Ascending aorta (tissue), 2 donors: ENCODE measurements around the gene ATF5. TPM values are rescaled to one million over a fixed set of nuclear protein-coding genes. Genes with fewer than 3 reads are reported as not detected.
A peak's percentile ranks its signal among the peaks of the same experiment; 100 is the strongest.

ENCODE experiments used
- DNase-seq, 2 donors: peaks; one replicate each; pipeline ENCODE4 v3.0.0-alpha.2; 2019; ENCODE audit warnings: low spot score in 2 of 2
- H3K27ac ChIP-seq, 2 donors: fragments of 200-600 bp; sonication (generic); one replicate each; pipeline ENCODE4 v1.5.1; 2016 to 2017; ENCODE audit warnings: mild to moderate bottlenecking in 1 of 2
- H3K27me3 ChIP-seq: fragments of 200-600 bp; sonication (generic); one replicate; pipeline ENCODE4 v1.5.1; 2017
- H3K36me3 ChIP-seq, 2 donors: fragments of 200-600 bp; sonication (generic); one replicate each; pipeline ENCODE4 v1.5.1; 2016
- H3K4me1 ChIP-seq, 2 donors: fragments of 200-600 bp; sonication (generic); one replicate each; pipeline ENCODE4 v1.5.1; 2016 to 2017; ENCODE audit warnings: mild to moderate bottlenecking in 1 of 2
- H3K4me3 ChIP-seq, 2 donors: fragments of 200-600 bp; sonication (generic); one replicate each; pipeline ENCODE4 v1.5.1; 2016 to 2017; ENCODE audit warnings: mild to moderate bottlenecking in 1 of 2
- H3K9me3 ChIP-seq, 2 donors: fragments of 200-600 bp; sonication (generic); one replicate each; pipeline ENCODE4 v1.5.1; 2016
- intact Hi-C: fragments of 100-400 bp; cut with DNase I; formaldehyde crosslinking; loops from one replicate; pipeline ENCODE4 v1.15.1; 2023
- total RNA-seq: library from RNA; depleted of rRNA; stranded (reverse); fragments of >200 nt; gene quantifications from one replicate; pipeline ENCODE4 v1.1.0, GENCODE V29; 2016
- TF ChIP-seq, protein P1 (sequence below), 3 experiments: fragments of 200-600 bp in 2 of 3; fragments of 450-650 bp in 1 of 3; sonication (generic) in 2 of 3; IDR thresholded peaks; one replicate each; pipeline ENCODE4 v1.5.1; 2016 to 2019; ENCODE audit warnings: antibody characterized with exemption in 3 of 3, mild to moderate bottlenecking in 1 of 3, moderate library complexity in 1 of 3

The ATF5 gene
- total RNA-seq, 1 donor from 2014 or later, result 4.3 TPM

DNA sequence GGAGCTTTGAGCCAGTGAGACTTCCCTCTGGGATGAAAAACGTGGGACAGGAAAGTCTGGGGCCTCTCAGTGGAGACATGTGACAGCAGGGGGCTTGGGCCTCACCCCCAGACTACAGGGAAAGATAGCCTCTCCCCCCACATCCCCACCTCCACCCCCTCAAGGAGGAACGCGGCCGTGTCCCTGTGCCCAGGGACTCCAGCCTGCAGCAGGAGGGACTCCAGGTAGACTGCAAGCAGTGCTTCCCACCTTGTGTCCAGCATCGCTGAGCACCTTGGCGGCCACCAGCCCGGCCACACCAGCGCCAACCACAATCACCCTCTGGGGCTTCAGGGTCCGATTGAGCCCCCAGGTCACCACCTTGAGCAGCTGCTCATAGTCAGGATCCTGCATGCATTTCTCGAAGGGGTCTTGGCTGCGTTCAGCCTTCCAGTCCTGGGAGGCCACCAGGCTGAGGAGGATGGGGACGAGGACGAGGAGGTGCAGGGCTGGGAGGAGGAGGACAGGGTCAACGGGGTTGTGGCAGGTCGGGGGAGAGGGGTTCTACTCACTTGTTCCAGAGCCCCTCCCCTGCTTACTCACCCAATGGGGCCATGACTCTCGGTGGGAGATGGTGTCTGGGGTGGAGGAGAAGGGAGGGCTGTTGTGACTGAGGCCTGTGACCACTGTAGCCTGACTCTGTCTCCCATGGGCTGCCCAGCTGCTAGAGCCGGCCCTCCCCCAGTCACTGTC is 33.3 kb upstream of the ATF5 start:
- no peaks in the 10 kb centered on the region for H3K4me1 ChIP-seq
- intact Hi-C loops, result no loop called here
- TF ChIP-seq, protein P1, sequence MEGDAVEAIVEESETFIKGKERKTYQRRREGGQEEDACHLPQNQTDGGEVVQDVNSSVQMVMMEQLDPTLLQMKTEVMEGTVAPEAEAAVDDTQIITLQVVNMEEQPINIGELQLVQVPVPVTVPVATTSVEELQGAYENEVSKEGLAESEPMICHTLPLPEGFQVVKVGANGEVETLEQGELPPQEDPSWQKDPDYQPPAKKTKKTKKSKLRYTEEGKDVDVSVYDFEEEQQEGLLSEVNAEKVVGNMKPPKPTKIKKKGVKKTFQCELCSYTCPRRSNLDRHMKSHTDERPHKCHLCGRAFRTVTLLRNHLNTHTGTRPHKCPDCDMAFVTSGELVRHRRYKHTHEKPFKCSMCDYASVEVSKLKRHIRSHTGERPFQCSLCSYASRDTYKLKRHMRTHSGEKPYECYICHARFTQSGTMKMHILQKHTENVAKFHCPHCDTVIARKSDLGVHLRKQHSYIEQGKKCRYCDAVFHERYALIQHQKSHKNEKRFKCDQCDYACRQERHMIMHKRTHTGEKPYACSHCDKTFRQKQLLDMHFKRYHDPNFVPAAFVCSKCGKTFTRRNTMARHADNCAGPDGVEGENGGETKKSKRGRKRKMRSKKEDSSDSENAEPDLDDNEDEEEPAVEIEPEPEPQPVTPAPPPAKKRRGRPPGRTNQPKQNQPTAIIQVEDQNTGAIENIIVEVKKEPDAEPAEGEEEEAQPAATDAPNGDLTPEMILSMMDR (IDR thresholded peaks at IDR 0.05), result no peak

DNA sequence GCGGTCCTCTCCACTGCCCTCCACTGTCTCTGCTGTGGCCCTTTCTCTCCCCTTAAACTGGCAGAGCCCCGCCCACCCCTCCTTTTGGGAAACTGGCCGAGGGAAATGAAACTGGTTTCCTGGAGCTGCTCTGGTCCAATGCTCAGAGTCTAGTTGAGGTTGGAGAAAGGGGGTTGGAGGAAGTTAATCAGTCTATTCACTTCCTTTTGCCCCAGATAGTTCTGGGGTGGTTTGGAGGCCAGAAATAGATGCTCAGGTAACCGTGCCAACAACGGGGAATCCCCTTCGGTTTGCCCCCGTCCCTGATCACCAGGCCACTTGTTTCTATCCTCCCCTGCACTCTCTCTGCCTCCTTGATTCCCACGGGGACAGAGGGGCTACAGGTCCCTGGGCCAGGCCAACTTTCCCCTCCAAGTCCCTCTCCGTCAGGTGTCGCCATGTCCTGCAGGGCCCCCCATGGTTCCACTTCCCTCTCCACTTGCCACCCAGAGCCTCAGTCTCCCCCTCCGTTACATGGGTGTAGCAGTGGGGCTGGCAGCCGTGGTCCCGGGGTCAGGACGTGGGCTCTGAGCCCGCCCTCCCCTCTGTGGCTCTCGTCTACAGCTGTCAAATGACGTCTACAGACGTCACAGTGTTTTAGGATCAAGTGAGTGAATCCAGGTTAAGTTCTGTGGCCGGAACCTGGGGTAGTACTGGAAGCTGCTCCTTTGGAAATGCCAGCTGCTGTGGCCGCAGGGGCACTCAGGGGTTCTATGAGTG is 32.0 kb upstream of the ATF5 start, which contains the start of gene IL4I1:
Gene IL4I1, minus strand, starts transcription at position 25 of the 759 bp plus-strand sequence. CDS start 727 bp downstream, outside the sequence.
- H3K4me3 ChIP-seq, result no peak within 1 kb of the TSS
- no peaks in the 10 kb centered on the region for H3K27me3 ChIP-seq
- intact Hi-C loops, result no loop called here
- H3K27ac ChIP-seq, result peak within 1 kb of the TSS in 1 of 2 donors; percentile 32
- no peaks in the 10 kb centered on the region for H3K9me3 ChIP-seq
- TF ChIP-seq, protein P1 (IDR thresholded peaks at IDR 0.05), result no peak
- peak in 1 of 2 donors; percentile 25 for DNase-seq
- H3K36me3 ChIP-seq, result no peaks in the 10 kb centered on the region
- no peaks in the 10 kb centered on the region for H3K4me1 ChIP-seq

More for the DNA sequence above, 33.3 kb upstream of the ATF5 start:
- Histone ChIP-seq H3K9me3 (no peaks in the 10 kb centered on the region), H3K36me3 (no peaks in the 10 kb centered on the region), H3K27me3 (no peaks in the 10 kb centered on the region), H3K27ac (no peak overlapping the region), H3K4me3 (no peak overlapping the region)
- no peak for DNase-seq

DNA sequence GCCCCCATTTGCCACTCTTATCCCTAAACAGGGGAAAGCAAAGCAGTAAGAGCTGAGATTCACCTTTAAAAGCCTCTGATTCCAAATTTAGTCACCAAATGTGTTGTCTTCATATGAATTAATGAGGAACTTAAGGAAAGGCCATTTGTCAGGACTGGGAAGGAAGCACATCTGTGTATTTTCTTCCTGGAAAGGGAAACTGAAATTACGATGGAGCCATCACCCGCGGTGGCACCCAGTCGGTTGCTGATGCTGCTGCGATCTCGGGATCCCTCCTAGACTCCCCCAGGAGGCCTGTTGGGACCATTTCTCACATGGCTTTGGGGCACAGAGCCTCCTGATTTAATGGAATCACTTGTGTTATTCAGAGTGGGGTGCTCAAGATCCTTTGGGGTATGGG is 24.9 kb upstream of the ATF5 start:
- H3K4me3 ChIP-seq, result no peak overlapping the region
- no peaks in the 10 kb centered on the region for H3K9me3 ChIP-seq
- intact Hi-C loops, result no loop called here
- no peaks in the 10 kb centered on the region for H3K4me1 ChIP-seq
- DNase-seq, result no peak
- H3K27me3 ChIP-seq, result no peaks in the 10 kb centered on the region
- TF ChIP-seq, protein P1 (IDR thresholded peaks at IDR 0.05), result no peak
- peaks cover 22 to 28% of the 10 kb centered on the region in 2 donors for H3K36me3 ChIP-seq
- no peak overlapping the region for H3K27ac ChIP-seq

DNA sequence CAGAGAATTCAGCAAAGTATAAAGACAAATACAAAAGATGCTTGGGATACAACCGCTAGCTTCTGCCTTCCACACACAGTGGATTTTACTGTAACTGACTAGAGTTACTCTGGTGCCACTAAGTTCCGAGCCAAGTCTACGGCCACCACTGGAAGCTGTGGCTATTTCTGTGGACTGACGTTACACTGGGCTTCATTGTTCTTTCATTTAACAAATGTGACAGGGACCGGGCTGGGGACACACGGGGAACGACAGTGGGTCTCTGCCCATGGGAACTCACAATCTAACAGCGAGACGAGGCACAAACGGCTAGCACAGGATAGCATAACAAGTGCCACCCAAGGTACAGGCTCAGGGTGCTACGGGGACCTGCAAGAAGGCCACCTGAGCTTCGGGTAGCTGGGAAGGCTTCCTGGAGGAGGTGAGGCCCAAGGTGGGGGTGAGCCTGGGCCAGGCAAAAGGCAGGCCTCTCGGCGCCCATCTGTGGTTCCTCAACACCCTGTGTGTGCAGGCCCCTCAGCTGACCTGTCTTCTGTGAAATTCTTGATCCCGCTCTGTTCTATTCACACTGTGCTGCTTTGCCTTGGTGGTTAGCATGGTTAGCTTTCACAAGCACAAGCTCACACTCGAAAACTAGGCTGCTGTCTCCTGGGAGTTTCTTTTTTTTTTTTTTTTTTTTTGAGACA is 22.0 kb upstream of the ATF5 start:
- H3K9me3 ChIP-seq, result no peaks in the 10 kb centered on the region
- intact Hi-C loops, result no loop called here
- H3K27me3 ChIP-seq, result no peaks in the 10 kb centered on the region
- peaks cover 25 to 31% of the 10 kb centered on the region in 2 donors for H3K36me3 ChIP-seq
- H3K4me1 ChIP-seq, result peaks cover 7 to 10% of the 10 kb centered on the region in 2 donors
- TF ChIP-seq, protein P1 (IDR thresholded peaks at IDR 0.05), result no peak
- DNase-seq, result no peak
- no peak overlapping the region for H3K4me3 ChIP-seq
- no peak overlapping the region for H3K27ac ChIP-seq

DNA sequence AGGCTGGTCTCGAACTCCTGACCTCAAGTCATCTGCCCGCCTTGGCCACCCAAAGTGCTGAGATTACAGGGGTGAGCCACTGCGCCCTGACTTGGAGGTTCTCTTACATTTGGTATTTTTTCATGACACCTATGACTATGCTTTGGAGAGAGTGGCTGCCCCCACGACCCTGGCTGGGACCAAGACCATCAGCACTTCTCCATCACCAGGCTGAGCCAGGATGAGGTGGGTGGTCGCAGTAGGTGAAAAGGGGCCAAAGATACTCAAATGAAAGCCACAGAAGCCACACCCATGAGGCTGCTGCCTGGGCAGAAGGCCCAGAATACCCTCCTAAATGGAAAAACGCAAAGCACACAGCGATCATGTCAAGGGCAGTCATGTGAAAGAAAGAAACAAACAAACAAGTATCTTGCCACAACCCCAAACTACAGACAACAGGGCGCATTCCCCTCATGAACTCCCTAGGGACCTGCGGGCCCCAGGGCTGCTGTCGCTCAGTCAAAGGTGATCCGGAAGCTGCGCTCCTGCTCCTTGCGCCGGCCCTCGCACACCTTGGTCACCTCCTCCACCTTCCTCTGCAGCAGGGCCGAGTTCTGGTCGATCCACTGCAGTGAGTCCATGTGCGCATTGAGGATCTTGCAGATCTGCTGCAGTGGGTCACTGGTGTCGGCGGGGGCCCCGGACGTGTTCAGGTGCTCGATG is 21.1 kb upstream of the ATF5 start:
- no peak overlapping the region for H3K27ac ChIP-seq
- TF ChIP-seq, protein P1 (IDR thresholded peaks at IDR 0.05), result no peak
- no peak overlapping the region for H3K4me3 ChIP-seq
- intact Hi-C loops, result no loop called here
- peaks cover 7 to 10% of the 10 kb centered on the region in 2 donors for H3K4me1 ChIP-seq
- no peak for DNase-seq
- H3K27me3 ChIP-seq, result no peaks in the 10 kb centered on the region
- no peaks in the 10 kb centered on the region for H3K9me3 ChIP-seq
- H3K36me3 ChIP-seq, result peaks cover 25 to 31% of the 10 kb centered on the region in 2 donors
